Lung (tissue), 12 donors: ENCODE results near the gene DDB1. TPM values are rescaled to one million over a fixed set of nuclear protein-coding genes. Genes with fewer than 3 reads are reported as not detected.

ENCODE experiments used
- ATAC-seq: fragments of 200-7000 bp; cut with Tn5 transposase; one replicate; pipeline ENCODE4 v1.9.1; 2020; ENCODE audit warnings: moderate number of reproducible peaks; ENCODE audit not compliant: insufficient read depth, low FRiP score
- DNase-seq, 3 donors: peaks; one replicate each; pipeline ENCODE4 v3.0.0-alpha.2; 2013 to 2017
- H3K27ac ChIP-seq, 2 donors: one replicate each; pipeline ENCODE4 v1.5.1; 2013; ENCODE audit warnings: mild to moderate bottlenecking in 2 of 2, moderate library complexity in 2 of 2, control low read depth in 1 of 2, inconsistent platforms in 1 of 2, low read depth in 1 of 2, low read length in 1 of 2
- H3K27me3 ChIP-seq, 3 donors: one replicate each; pipeline ENCODE4 v1.5.1; 2013; ENCODE audit warnings: low read length in 2 of 3; ENCODE audit not compliant: control insufficient read depth in 3 of 3, insufficient read depth in 3 of 3
- H3K36me3 ChIP-seq, 4 donors: one replicate each; pipeline ENCODE4 v1.5.1; 2013; ENCODE audit warnings: low read length in 4 of 4, mild to moderate bottlenecking in 1 of 4, moderate library complexity in 1 of 4; ENCODE audit not compliant: control insufficient read depth in 4 of 4, insufficient read depth in 4 of 4
- H3K4me1 ChIP-seq, 5 donors: one replicate each; pipeline ENCODE4 v1.5.1; 2013; ENCODE audit warnings: low read length in 5 of 5, mild to moderate bottlenecking in 2 of 5, moderate library complexity in 1 of 5; ENCODE audit not compliant: control insufficient read depth in 5 of 5, insufficient read depth in 5 of 5
- H3K4me3 ChIP-seq: one replicate; pipeline ENCODE4 v1.5.1; 2013; ENCODE audit warnings: mild to moderate bottlenecking, control low read depth, moderate library complexity
- H3K9ac ChIP-seq, 2 donors: one replicate each; pipeline ENCODE4 v1.5.1; 2013; ENCODE audit warnings: low read length in 2 of 2, control low read depth in 1 of 2; ENCODE audit not compliant: insufficient read depth in 1 of 2
- H3K9me3 ChIP-seq, 4 donors: one replicate each; pipeline ENCODE4 v1.5.1; 2013; ENCODE audit warnings: low read length in 3 of 4, mild to moderate bottlenecking in 1 of 4, moderate library complexity in 1 of 4; ENCODE audit not compliant: control insufficient read depth in 4 of 4, insufficient read depth in 3 of 4
- CTCF ChIP-seq: IDR thresholded peaks from 2 replicates; pipeline ENCODE4 v1.5.1; 2012; ENCODE audit warnings: mild to moderate bottlenecking; ENCODE audit errors: control extremely low read depth, extremely low read depth
- WGBS, 2 donors: extraction: QIAGEN DNeasy Blood & Tissue Kit; methylation state at CpG; one replicate each; pipeline ENCODE4 v1.1.7; 2013; 5-methylcytosine and 5-hydroxymethylcytosine counted together
- polyA plus RNA-seq, 2 donors: library from polyadenylated mRNA; stranded (reverse); fragments of 200-250 nt; gene quantifications; one replicate each; pipeline ENCODE4 v1.2.1, GENCODE V29; 2013
- total RNA-seq, 2 donors: library from RNA; depleted of rRNA in 1 of 2; stranded (reverse); fragments of >200 nt in 1 of 2; gene quantifications; one replicate each; pipeline ENCODE4 v1.2.1, GENCODE V29; 2014 to 2021
- donor health status: control.
- donor health status: control.
- donor health status: Bipolar disorder and iron deficiency.
- donor health status: healthy.
- donor health status: DM: yes; HTN: yes; CAD: no.

Gene DDB1
- total and polyA plus RNA-seq, 4 donors, result 88.5 to 184 (median 121) TPM

GRCh38 chr11:61377461-61378160 lies 44.7 kb upstream of the DDB1 start:
- 92 to 97% methylated on average over 6 of the region's 6 CpGs for WGBS, 2 donors
- Histone ChIP-seq H3K9ac (no peak overlapping the region), H3K27me3 (no peaks in the 10 kb centered on the region), H3K4me3 (no peak overlapping the region), H3K27ac (no peak overlapping the region), H3K9me3 (no peaks in the 10 kb centered on the region), H3K36me3 (peaks cover 0 to 7% (median under 1%) of the 10 kb centered on the region in 4 donors), H3K4me1 (no peaks in the 10 kb centered on the region)
- DNase-seq, result no peak
- no peak for TF ChIP-seq CTCF
- no peak for ATAC-seq

- ATAC-seq, result no peak
- no peak for TF ChIP-seq CTCF
- WGBS, 2 donors, result 82 to 94% methylated on average over 6 of the region's 6 CpGs
Measured at GRCh38 chr11:61375761-61376108, 42.8 kb upstream of the DDB1 start.

GRCh38 chr11:61372659-61373420 lies 39.9 kb upstream of the DDB1 start:
- peaks cover 0 to 22% (median 10%) of the 10 kb centered on the region in 4 donors for H3K36me3 ChIP-seq
- TF ChIP-seq CTCF, result no peak
- ATAC-seq, result no peak

More at GRCh38 chr11:61375761-61376108, 42.8 kb upstream of the DDB1 start:
- H3K9me3 ChIP-seq, result no peaks in the 10 kb centered on the region
- no peak overlapping the region for H3K27ac ChIP-seq
- H3K9ac ChIP-seq, result no peak overlapping the region
- DNase-seq, result no peak
- peaks cover 0 to 8% (median under 1%) of the 10 kb centered on the region in 4 donors for H3K36me3 ChIP-seq
- H3K27me3 ChIP-seq, result no peaks in the 10 kb centered on the region
- H3K4me3 ChIP-seq, result no peak overlapping the region
- H3K4me1 ChIP-seq, result no peaks in the 10 kb centered on the region

More at GRCh38 chr11:61372659-61373420, 39.9 kb upstream of the DDB1 start:
- H3K27me3 ChIP-seq, result no peaks in the 10 kb centered on the region
- H3K9ac ChIP-seq, result no peak overlapping the region
- peaks cover 0 to 2% (median 0%) of the 10 kb centered on the region in 4 donors for H3K9me3 ChIP-seq
- 92 to 96% methylated on average over 8 of the region's 8 CpGs for WGBS, 2 donors
- no peak overlapping the region for H3K4me3 ChIP-seq
- peaks cover 0 to 18% (median 0%) of the 10 kb centered on the region in 5 donors for H3K4me1 ChIP-seq
- H3K27ac ChIP-seq, result no peak overlapping the region
- DNase-seq, result no peak
